CD4-positive, alpha-beta T cell treated with Interleukin-4 for 4 hours (primary cell): Measurements from ENCODE around the gene CSNK1G2.
A peak's percentile ranks its signal among the peaks of the same experiment; 100 is the strongest.

Experiments
- DNase-seq: peaks from one replicate; pipeline ENCODE4 v3.0.0-alpha.2; 2020

Gene CSNK1G2

GRCh38 chr19:1944916-1945561 is 4.1 kb downstream of the CSNK1G2 start:
- no peak for DNase-seq

GRCh38 chr19:1945899-1946298 is 4.9 kb downstream of the CSNK1G2 start:
- no peak for DNase-seq

- DNase-seq: no peak
These were observed 6.8 kb downstream of the CSNK1G2 start for GRCh38 chr19:1947651-1948209.

GRCh38 chr19:1949304-1950101 is 8.5 kb downstream of the CSNK1G2 start:
- DNase-seq: no peak

GRCh38 chr19:1950640-1951039 is 9.7 kb downstream of the CSNK1G2 start:
- DNase-seq: no peak

GRCh38 chr19:1952635-1953034 is 11.7 kb downstream of the CSNK1G2 start:
- DNase-seq: no peak

- DNase-seq: no peak
These were observed 12.1 kb downstream of the CSNK1G2 start for GRCh38 chr19:1953037-1953436.

- DNase-seq: no peak
These were observed 12.6 kb downstream of the CSNK1G2 start for GRCh38 chr19:1953441-1954094.

- no peak for DNase-seq
These were observed 13.6 kb downstream of the CSNK1G2 start for GRCh38 chr19:1954532-1954933.

GRCh38 chr19:1955171-1956121 is 14.5 kb downstream of the CSNK1G2 start:
- DNase-seq: no peak

GRCh38 chr19:1956122-1956494 is 15.1 kb downstream of the CSNK1G2 start:
- DNase-seq: no peak

GRCh38 chr19:1956868-1957492 is 16.0 kb downstream of the CSNK1G2 start:
- no peak for DNase-seq

GRCh38 chr19:1957562-1958248 is 16.7 kb downstream of the CSNK1G2 start:
- no peak for DNase-seq

GRCh38 chr19:1959928-1960589 is 19.1 kb downstream of the CSNK1G2 start:
- DNase-seq: no peak

- DNase-seq: no peak
These were observed 20.3 kb downstream of the CSNK1G2 start for GRCh38 chr19:1961000-1961883.

GRCh38 chr19:1962674-1963073 is 21.7 kb downstream of the CSNK1G2 start:
- DNase-seq: no peak

GRCh38 chr19:1967087-1967608 is 26.2 kb downstream of the CSNK1G2 start:
- DNase-seq: peak; percentile 8

- no peak for DNase-seq
These were observed 27.6 kb downstream of the CSNK1G2 start for GRCh38 chr19:1968279-1969175.
